ENCODE results near the gene PARVG.

DNA sequence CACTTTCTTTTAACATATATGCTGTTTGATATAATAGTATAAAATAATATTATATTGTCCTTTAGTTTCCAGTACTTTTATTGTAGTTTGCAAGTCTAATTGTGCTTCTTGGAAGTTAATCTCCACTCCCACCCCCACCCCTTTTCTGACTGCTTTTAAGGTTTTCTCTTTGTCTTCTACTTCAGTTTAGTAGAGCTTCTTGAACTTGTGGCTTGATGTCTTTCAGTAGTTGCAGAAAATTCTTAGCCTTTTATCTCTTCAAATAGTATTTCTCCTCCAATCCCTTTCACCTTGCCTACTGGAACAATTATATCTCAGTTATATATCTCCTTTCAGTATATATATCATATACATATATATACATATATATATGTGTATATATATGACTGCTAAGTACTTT, 56.6 kb downstream of the PARVG start:
- TF ChIP-seq POLR2A (IDR thresholded peaks at IDR 0.05; ENCODE audit: low read depth) (no peak), POLR2AphosphoS5 (IDR thresholded peaks at IDR 0.05) (no peak), EP300 (IDR thresholded peaks at IDR 0.05) (no peak)
- TF ChIP-seq, protein P1, sequence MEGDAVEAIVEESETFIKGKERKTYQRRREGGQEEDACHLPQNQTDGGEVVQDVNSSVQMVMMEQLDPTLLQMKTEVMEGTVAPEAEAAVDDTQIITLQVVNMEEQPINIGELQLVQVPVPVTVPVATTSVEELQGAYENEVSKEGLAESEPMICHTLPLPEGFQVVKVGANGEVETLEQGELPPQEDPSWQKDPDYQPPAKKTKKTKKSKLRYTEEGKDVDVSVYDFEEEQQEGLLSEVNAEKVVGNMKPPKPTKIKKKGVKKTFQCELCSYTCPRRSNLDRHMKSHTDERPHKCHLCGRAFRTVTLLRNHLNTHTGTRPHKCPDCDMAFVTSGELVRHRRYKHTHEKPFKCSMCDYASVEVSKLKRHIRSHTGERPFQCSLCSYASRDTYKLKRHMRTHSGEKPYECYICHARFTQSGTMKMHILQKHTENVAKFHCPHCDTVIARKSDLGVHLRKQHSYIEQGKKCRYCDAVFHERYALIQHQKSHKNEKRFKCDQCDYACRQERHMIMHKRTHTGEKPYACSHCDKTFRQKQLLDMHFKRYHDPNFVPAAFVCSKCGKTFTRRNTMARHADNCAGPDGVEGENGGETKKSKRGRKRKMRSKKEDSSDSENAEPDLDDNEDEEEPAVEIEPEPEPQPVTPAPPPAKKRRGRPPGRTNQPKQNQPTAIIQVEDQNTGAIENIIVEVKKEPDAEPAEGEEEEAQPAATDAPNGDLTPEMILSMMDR (IDR thresholded peaks at IDR 0.05), result no peak

Measured in esophagus muscularis mucosa (tissue), 4 donors.